Neural cell (in vitro differentiated cells): ENCODE data around the gene SDK1. TPM values are rescaled to one million over a fixed set of nuclear protein-coding genes. Genes with fewer than 3 reads are reported as not detected.

Experiments
- H2AFZ ChIP-seq: fragments of 200-600, 300-800 bp; sonication (generic), shearing (Covaris generic); 2 replicates; pipeline ENCODE4 v1.6.0; 2014; ENCODE audit warnings: low read depth, mild to moderate bottlenecking, antibody characterized with exemption, low read length, moderate library complexity
- H3F3A ChIP-seq: fragments of 200-600 bp; shearing (Covaris generic); 2 replicates; pipeline ENCODE4 v1.6.1; 2016; ENCODE audit warnings: mild to moderate bottlenecking, moderate library complexity, mixed read lengths, antibody characterized with exemption, low read length; ENCODE audit not compliant: insufficient read depth, poor library complexity, severe bottlenecking
- H3K27ac ChIP-seq: fragments of 200-600, 300-800 bp; sonication (generic), shearing (Covaris generic); 2 replicates; pipeline ENCODE4 v1.5.1; 2014; ENCODE audit warnings: mild to moderate bottlenecking, low read length, moderate library complexity
- H3K27me3 ChIP-seq: fragments of 300-800, 200-600 bp; sonication (generic), shearing (Covaris generic); 2 replicates; pipeline ENCODE4 v1.6.0; 2014; ENCODE audit warnings: mild to moderate bottlenecking, low read depth, low read length, moderate library complexity; ENCODE audit not compliant: insufficient read depth
- H3K36me3 ChIP-seq: fragments of 300-800, 200-600 bp; sonication (generic), shearing (Covaris generic); 2 replicates; pipeline ENCODE4 v1.5.1; 2014; ENCODE audit warnings: mild to moderate bottlenecking, antibody characterized with exemption, low read length, moderate library complexity; ENCODE audit not compliant: insufficient read depth
- H3K4me2 ChIP-seq: fragments of 300-800, 200-600 bp; sonication (generic), shearing (Covaris generic); 2 replicates; pipeline ENCODE4 v1.6.0; 2014; ENCODE audit warnings: mild to moderate bottlenecking, low read length
- H3K4me3 ChIP-seq: fragments of 300-800, 200-600 bp; sonication (generic), shearing (Covaris generic); 2 replicates; pipeline ENCODE4 v1.5.1; 2014; ENCODE audit warnings: mild to moderate bottlenecking, low read length, moderate library complexity
- H3K79me2 ChIP-seq: fragments of 200-600 bp; shearing (Covaris generic); replicated peaks from 2 replicates; pipeline ENCODE4 v1.6.0; 2014; ENCODE audit warnings: mild to moderate bottlenecking, low read length, moderate library complexity; ENCODE audit not compliant: insufficient read depth
- H3K9ac ChIP-seq: fragments of 300-800, 200-600 bp; sonication (generic), shearing (Covaris generic); 2 replicates; pipeline ENCODE4 v1.6.1; 2016; ENCODE audit warnings: mild to moderate bottlenecking, low read length, mixed read lengths
- H3K9me2 ChIP-seq: fragments of 200-600 bp; shearing (Covaris generic); 2 replicates; pipeline ENCODE4 v1.6.1; 2016; ENCODE audit warnings: mild to moderate bottlenecking, low read length, mixed read lengths; ENCODE audit not compliant: insufficient read depth
- H3K9me3 ChIP-seq: fragments of 200-600, 300-800 bp; sonication (generic), shearing (Covaris generic); 2 replicates; pipeline ENCODE4 v1.6.1; 2016; ENCODE audit warnings: mild to moderate bottlenecking, mixed run types, low read length, moderate library complexity, mixed read lengths
- H4K20me1 ChIP-seq: fragments of 200-600 bp; shearing (Covaris generic); 2 replicates; pipeline ENCODE4 v1.6.1; 2016; ENCODE audit warnings: mild to moderate bottlenecking, mixed run types; ENCODE audit not compliant: insufficient read depth
- CTCF ChIP-seq: fragments of 450-650 bp; IDR thresholded peaks from 2 replicates; pipeline ENCODE4 v1.5.1; 2014; ENCODE audit warnings: antibody characterized with exemption, mild to moderate bottlenecking, moderate library complexity; ENCODE audit not compliant: poor library complexity, severe bottlenecking
- EP300 ChIP-seq: fragments of 450-650 bp; conservative IDR thresholded peaks from 2 replicates; pipeline ENCODE4 v1.6.1; 2014; ENCODE audit warnings: antibody characterized with exemption, mild to moderate bottlenecking, moderate library complexity; ENCODE audit not compliant: poor library complexity, severe bottlenecking
- EZH2 ChIP-seq: fragments of 200-600, 300-800 bp; shearing (Covaris generic), sonication (generic); IDR thresholded peaks from 2 replicates; pipeline ENCODE4 v1.6.1; 2014; ENCODE audit warnings: antibody characterized with exemption, low read length, borderline replicate concordance, mild to moderate bottlenecking; ENCODE audit not compliant: insufficient read depth, poor library complexity, severe bottlenecking
- MXI1 ChIP-seq: fragments of 450-650 bp; conservative IDR thresholded peaks from 2 replicates; pipeline ENCODE4 v1.6.1; 2014; ENCODE audit warnings: antibody characterized with exemption, mild to moderate bottlenecking; ENCODE audit not compliant: poor library complexity, severe bottlenecking
- POLR2AphosphoS5 ChIP-seq: IDR thresholded peaks from 2 replicates; pipeline ENCODE4 v1.6.1; 2012
- RAD21 ChIP-seq: fragments of 450-650 bp; conservative IDR thresholded peaks from 2 replicates; pipeline ENCODE4 v1.6.1; 2014; ENCODE audit warnings: antibody characterized with exemption, mild to moderate bottlenecking, moderate library complexity
- REST ChIP-seq: IDR thresholded peaks from 2 replicates; pipeline ENCODE4 v1.6.1; 2012; ENCODE audit warnings: borderline replicate concordance
- SMC3 ChIP-seq: fragments of 450-650 bp; conservative IDR thresholded peaks from 2 replicates; pipeline ENCODE4 v1.6.1; 2014; ENCODE audit warnings: antibody characterized with exemption, mild to moderate bottlenecking, moderate library complexity; ENCODE audit not compliant: poor library complexity
- TAF1 ChIP-seq: IDR thresholded peaks from 2 replicates; pipeline ENCODE4 v1.6.1; 2012; ENCODE audit warnings: low read depth
- polyA plus RNA-seq: library from polyadenylated mRNA; depleted of rRNA; stranded (reverse); fragments of >200 nt; gene quantifications from 2 replicates; pipeline ENCODE4 v1.2.3, GENCODE V29; 2014

The SDK1 gene
- polyA plus RNA-seq, 1 donor from 2014 or later, result 2.7 TPM

DNA sequence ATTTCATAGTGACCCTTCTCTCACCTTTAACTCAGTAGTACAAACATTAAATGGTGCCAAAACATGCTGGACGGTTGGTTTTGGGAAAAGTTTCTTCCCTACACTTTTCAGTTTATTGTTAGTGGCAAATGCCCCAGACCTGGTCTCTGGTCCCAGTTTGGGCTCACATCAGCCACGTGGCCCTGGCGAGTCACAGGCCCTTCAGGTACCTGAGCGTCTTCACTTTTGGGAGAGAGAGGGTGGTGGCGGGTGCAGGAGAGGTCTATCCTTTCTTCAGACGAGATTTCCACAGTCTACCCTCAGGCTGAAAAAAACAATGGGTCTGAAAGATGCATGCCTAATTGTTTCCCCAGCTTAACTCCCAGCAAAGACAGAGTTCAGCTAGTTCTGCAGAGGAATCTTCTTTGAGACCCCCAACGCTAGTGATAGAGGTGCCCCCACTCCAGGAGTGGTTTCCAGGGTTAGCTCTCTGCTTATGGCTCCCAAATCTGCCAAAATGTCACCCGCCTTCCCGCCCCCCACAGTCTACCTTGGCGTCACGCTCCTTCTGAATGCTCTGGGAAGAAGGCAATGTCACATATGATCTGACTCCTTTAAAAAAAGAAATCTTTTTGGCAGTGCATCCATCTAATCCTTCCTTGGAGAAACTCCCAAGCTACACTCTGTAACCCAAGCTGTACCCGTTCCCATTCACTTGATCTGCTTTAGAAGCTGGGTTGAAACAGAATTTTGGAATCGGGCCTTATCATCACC is 996.3 kb downstream of the SDK1 start:
- Histone ChIP-seq H3K4me2 (no peak overlapping the region), H3K79me2 (no peaks in the 10 kb centered on the region), H3K4me3 (no peak overlapping the region), H3K9me2 (no peaks in the 10 kb centered on the region), H3K9ac (no peak overlapping the region), H3K27me3 (no peaks in the 10 kb centered on the region), H2AFZ (no peak overlapping the region), H4K20me1 (no peaks in the 10 kb centered on the region), H3F3A (no peaks in the 10 kb centered on the region), H3K27ac (no peak overlapping the region), H3K36me3 (no peaks in the 10 kb centered on the region), H3K9me3 (no peaks in the 10 kb centered on the region)
- TF ChIP-seq SMC3 (no peak), RAD21 (no peak), MXI1 (no peak), TAF1 (no peak), EZH2 (no peak), REST (no peak), POLR2AphosphoS5 (no peak), CTCF (no peak), EP300 (no peak)

GRCh38 chr7:4297918-4298219 is 996.8 kb downstream of the SDK1 start:
- no peaks in the 10 kb centered on the region for H3K79me2 ChIP-seq
- no peak overlapping the region for H2AFZ ChIP-seq
- no peak overlapping the region for H3K4me2 ChIP-seq
- H4K20me1 ChIP-seq, result no peaks in the 10 kb centered on the region
- H3K4me3 ChIP-seq, result no peak overlapping the region
- H3K27ac ChIP-seq, result no peak overlapping the region
- no peaks in the 10 kb centered on the region for H3K27me3 ChIP-seq
- TF ChIP-seq SMC3, result no peak
- no peak for TF ChIP-seq EP300
- TF ChIP-seq MXI1, result no peak
- TF ChIP-seq REST, result no peak
- no peak for TF ChIP-seq EZH2
- TF ChIP-seq TAF1, result no peak
- no peak for TF ChIP-seq CTCF
- TF ChIP-seq POLR2AphosphoS5, result no peak
- TF ChIP-seq RAD21, result no peak
- H3F3A ChIP-seq, result no peaks in the 10 kb centered on the region
- H3K9ac ChIP-seq, result no peak overlapping the region
- H3K9me2 ChIP-seq, result no peaks in the 10 kb centered on the region
- H3K36me3 ChIP-seq, result no peaks in the 10 kb centered on the region
- H3K9me3 ChIP-seq, result no peaks in the 10 kb centered on the region
